Measurements from ENCODE around the gene DPCD.

Gene DPCD

DNA sequence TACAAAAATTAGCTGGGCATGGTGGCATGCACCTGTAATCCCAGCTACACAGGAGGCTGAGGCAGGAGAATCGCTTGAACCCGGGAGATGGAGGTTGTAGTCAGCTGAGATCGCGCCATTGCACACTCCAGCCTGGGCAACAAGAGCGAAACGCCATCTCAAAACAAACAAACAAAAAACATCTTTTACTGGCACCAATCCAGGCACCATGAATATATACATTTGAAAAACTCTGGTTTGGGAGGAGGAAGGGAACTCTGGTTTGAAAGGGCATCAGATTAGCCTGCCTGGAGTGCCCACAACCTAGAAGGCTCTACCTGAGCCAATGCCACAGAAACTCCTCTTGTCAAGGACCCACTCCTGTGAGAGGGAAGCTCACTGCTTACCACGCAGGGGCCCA, 16.0 kb upstream of the DPCD start:
- no peak for DNase-seq (ENCODE audit: low spot score)
- Histone ChIP-seq H3K4me3 (ENCODE audit: low read length in 2 of 2) (no peak overlapping the region), H3K79me1 (ENCODE audit: low read depth, low read length) (no peaks in the 10 kb centered on the region), H3K23ac (ENCODE audit: low read depth, low read length, poor library complexity) (no peak overlapping the region), H3K27ac (replicated peaks; ENCODE audit: low read length) (no peak overlapping the region), H3K9ac (ENCODE audit: low read depth, low read length, poor library complexity) (no peak overlapping the region), H2AFZ (ENCODE audit: low read length) (no peak overlapping the region), H3K18ac (ENCODE audit: low read length) (no peak overlapping the region), H3K36me3 (replicated peaks in 1 of 2; ENCODE audit: control insufficient read depth in 2 of 2, insufficient read depth in 2 of 2, low read length in 2 of 2) (peaks cover 2 to 4% of the 10 kb centered on the region in 2 donors), H2BK12ac (ENCODE audit: low read length) (no peak overlapping the region), H4K8ac (ENCODE audit: low read depth, low read length) (no peak overlapping the region), H2AK5ac (ENCODE audit: low read depth, low read length) (no peak overlapping the region), H3K4me1 (ENCODE audit: control insufficient read depth in 2 of 2, insufficient read depth in 1 of 2, low read depth in 1 of 2, low read length in 2 of 2) (peaks cover 8 to 14% of the 10 kb centered on the region in 2 donors), H3K4ac (ENCODE audit: low read length) (no peak overlapping the region), H2BK120ac (ENCODE audit: low read depth, low read length) (no peak overlapping the region), H2BK15ac (ENCODE audit: low read length) (no peak overlapping the region), H4K91ac (ENCODE audit: low read depth, low read length, poor library complexity) (no peak overlapping the region), H3K4me2 (ENCODE audit: insufficient read depth, low read length, poor library complexity, severe bottlenecking) (no peak overlapping the region), H3K14ac (ENCODE audit: low read length) (no peak overlapping the region), H2BK5ac (ENCODE audit: low read length) (no peak overlapping the region), H3K9me3 (replicated peaks in 1 of 2; ENCODE audit: control insufficient read depth in 2 of 2, insufficient read depth in 1 of 2, low read depth in 1 of 2, low read length in 2 of 2) (peaks cover 3 to 7% of the 10 kb centered on the region in 2 donors), H3K27me3 (ENCODE audit: control insufficient read depth in 3 of 3, insufficient read depth in 3 of 3, low read depth in 1 of 3, low read length in 3 of 3) (peaks cover 0 to 52% (median 38%) of the 10 kb centered on the region in 3 experiments)
- whole genome bisulfite sequencing, 2 donors (ENCODE audit: extremely low coverage in 2 of 2, insufficient read length in 2 of 2, insufficient replicate concordance in 1 of 2): no CpG with 5 or more reads among the region's 7 CpGs

DNA sequence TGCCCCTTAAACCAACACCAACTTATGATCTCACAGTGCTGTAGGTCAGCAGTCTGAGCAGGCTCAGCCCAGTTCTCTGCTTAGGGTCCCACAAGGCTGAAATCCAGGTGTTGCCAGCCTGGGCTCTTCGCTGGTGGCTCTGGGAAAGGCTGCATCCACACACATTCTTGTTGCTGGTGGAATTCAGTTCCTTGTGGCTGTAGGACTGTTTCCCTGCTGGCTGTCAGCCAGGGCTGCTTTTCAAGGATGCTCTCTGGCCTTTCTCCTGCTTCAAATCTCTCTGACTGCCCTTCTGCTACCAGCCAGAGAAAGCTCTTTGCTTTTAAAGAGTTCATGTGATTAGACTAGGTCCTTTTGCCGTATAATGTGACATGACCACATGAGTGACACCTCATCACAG, 15.3 kb upstream of the DPCD start:
- H2BK15ac ChIP-seq (ENCODE audit: low read length): no peak overlapping the region
- no peak overlapping the region for H4K8ac ChIP-seq (ENCODE audit: low read depth, low read length)
- no peak for DNase-seq (ENCODE audit: low spot score)
- H3K9ac ChIP-seq (ENCODE audit: low read depth, low read length, poor library complexity): no peak overlapping the region
- peaks cover 8 to 14% of the 10 kb centered on the region in 2 donors for H3K4me1 ChIP-seq (ENCODE audit: control insufficient read depth in 2 of 2, insufficient read depth in 1 of 2, low read depth in 1 of 2, low read length in 2 of 2)
- H3K18ac ChIP-seq (ENCODE audit: low read length): no peak overlapping the region
- H2BK120ac ChIP-seq (ENCODE audit: low read depth, low read length): no peak overlapping the region
- H3K14ac ChIP-seq (ENCODE audit: low read length): no peak overlapping the region
- H3K36me3 ChIP-seq (replicated peaks in 1 of 2; ENCODE audit: control insufficient read depth in 2 of 2, insufficient read depth in 2 of 2, low read length in 2 of 2): peaks cover 3 to 4% of the 10 kb centered on the region in 2 donors
- no CpG with 5 or more reads among the region's 2 CpGs for WGBS, 2 donors (ENCODE audit: extremely low coverage in 2 of 2, insufficient read length in 2 of 2, insufficient replicate concordance in 1 of 2)
- H3K4ac ChIP-seq (ENCODE audit: low read length): no peak overlapping the region
- H2BK5ac ChIP-seq (ENCODE audit: low read length): no peak overlapping the region
- H3K4me3 ChIP-seq (ENCODE audit: low read length in 2 of 2): no peak overlapping the region
- H3K27ac ChIP-seq (replicated peaks; ENCODE audit: low read length): no peak overlapping the region
- no peaks in the 10 kb centered on the region for H3K79me1 ChIP-seq (ENCODE audit: low read depth, low read length)
- H2AFZ ChIP-seq (ENCODE audit: low read length): no peak overlapping the region
- H2BK12ac ChIP-seq (ENCODE audit: low read length): no peak overlapping the region
- no peak overlapping the region for H3K4me2 ChIP-seq (ENCODE audit: insufficient read depth, low read length, poor library complexity, severe bottlenecking)
- peaks cover 3 to 7% of the 10 kb centered on the region in 2 donors for H3K9me3 ChIP-seq (replicated peaks in 1 of 2; ENCODE audit: control insufficient read depth in 2 of 2, insufficient read depth in 1 of 2, low read depth in 1 of 2, low read length in 2 of 2)
- peaks cover 0 to 45% (median 34%) of the 10 kb centered on the region in 3 experiments for H3K27me3 ChIP-seq (ENCODE audit: control insufficient read depth in 3 of 3, insufficient read depth in 3 of 3, low read depth in 1 of 3, low read length in 3 of 3)
- no peak overlapping the region for H4K91ac ChIP-seq (ENCODE audit: low read depth, low read length, poor library complexity)
- no peak overlapping the region for H2AK5ac ChIP-seq (ENCODE audit: low read depth, low read length)
- no peak overlapping the region for H3K23ac ChIP-seq (ENCODE audit: low read depth, low read length, poor library complexity)

DNA sequence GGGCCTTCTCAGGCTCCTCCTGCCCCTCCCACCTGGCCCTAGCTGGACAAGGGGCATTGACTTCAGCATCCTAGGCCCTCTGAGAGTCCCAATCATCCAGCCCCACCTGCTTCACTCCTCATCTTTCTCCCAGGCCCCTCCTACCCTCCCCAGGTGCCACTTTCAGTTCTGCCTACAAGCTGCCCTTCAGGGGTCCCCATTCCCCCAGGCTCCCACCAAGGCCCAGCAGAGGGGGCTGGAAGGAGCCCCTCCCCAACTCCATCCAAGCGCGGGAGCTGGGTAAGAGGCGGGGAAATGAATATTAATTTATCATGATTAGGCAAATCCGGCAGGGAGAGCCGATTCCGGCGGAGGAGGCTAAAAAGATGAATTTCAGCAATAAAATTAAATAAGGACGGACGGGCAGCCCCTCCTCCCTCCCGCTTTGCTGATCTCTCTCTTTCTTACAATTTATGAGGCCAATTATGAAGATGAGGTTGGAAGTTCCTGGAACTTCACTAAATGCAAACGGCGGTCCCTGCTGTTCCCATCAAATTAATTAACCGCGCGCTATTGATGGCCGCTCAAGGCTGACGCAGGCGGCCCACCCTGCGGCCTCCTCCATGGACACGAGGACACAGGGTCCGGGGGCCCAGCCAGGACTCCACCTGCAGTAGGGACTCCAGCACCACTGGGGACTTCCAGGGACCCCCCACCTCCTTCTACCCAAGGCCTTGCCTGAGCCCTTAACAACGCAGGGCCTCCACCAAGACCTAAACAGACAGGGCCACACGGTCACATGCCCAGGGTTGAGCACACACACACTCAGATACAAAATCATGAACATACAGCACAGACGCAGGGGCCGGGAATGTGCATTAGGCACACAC, 14.0 kb upstream of the DPCD start:
- H3K79me1 ChIP-seq (ENCODE audit: low read depth, low read length): no peaks in the 10 kb centered on the region
- H3K9ac ChIP-seq (ENCODE audit: low read depth, low read length, poor library complexity): peak overlapping the region; percentile 50
- peak overlapping the region; percentile 93 for H4K8ac ChIP-seq (ENCODE audit: low read depth, low read length)
- H2BK12ac ChIP-seq (ENCODE audit: low read length): no peak overlapping the region
- no peak overlapping the region for H4K91ac ChIP-seq (ENCODE audit: low read depth, low read length, poor library complexity)
- peaks cover 0 to 32% (median 23%) of the 10 kb centered on the region in 3 experiments for H3K27me3 ChIP-seq (ENCODE audit: control insufficient read depth in 3 of 3, insufficient read depth in 3 of 3, low read depth in 1 of 3, low read length in 3 of 3)
- H3K9me3 ChIP-seq (replicated peaks in 1 of 2; ENCODE audit: control insufficient read depth in 2 of 2, insufficient read depth in 1 of 2, low read depth in 1 of 2, low read length in 2 of 2): peaks cover 3 to 7% of the 10 kb centered on the region in 2 donors
- peak overlapping the region; percentile 39 for H3K18ac ChIP-seq (ENCODE audit: low read length)
- no peak for DNase-seq (ENCODE audit: low spot score)
- no peak overlapping the region for H2BK120ac ChIP-seq (ENCODE audit: low read depth, low read length)
- peak overlapping the region; percentile 80 for H3K23ac ChIP-seq (ENCODE audit: low read depth, low read length, poor library complexity)
- no peak overlapping the region for H2BK5ac ChIP-seq (ENCODE audit: low read length)
- peak overlapping the region; percentile 50 for H3K14ac ChIP-seq (ENCODE audit: low read length)
- no peak overlapping the region for H3K4me2 ChIP-seq (ENCODE audit: insufficient read depth, low read length, poor library complexity, severe bottlenecking)
- no peak overlapping the region for H3K4ac ChIP-seq (ENCODE audit: low read length)
- peaks cover 8 to 16% of the 10 kb centered on the region in 2 donors for H3K36me3 ChIP-seq (replicated peaks in 1 of 2; ENCODE audit: control insufficient read depth in 2 of 2, insufficient read depth in 2 of 2, low read length in 2 of 2)
- peak overlapping the region; percentile 60 for H2AK5ac ChIP-seq (ENCODE audit: low read depth, low read length)
- no peak overlapping the region for H2BK15ac ChIP-seq (ENCODE audit: low read length)
- WGBS, 2 donors (ENCODE audit: extremely low coverage in 2 of 2, insufficient read length in 2 of 2, insufficient replicate concordance in 1 of 2): no CpG with 5 or more reads among the region's 25 CpGs
- H2AFZ ChIP-seq (ENCODE audit: low read length): no peak overlapping the region
- no peak overlapping the region for H3K4me3 ChIP-seq (ENCODE audit: low read length in 2 of 2)
- H3K4me1 ChIP-seq (ENCODE audit: control insufficient read depth in 2 of 2, insufficient read depth in 1 of 2, low read depth in 1 of 2, low read length in 2 of 2): peaks cover 8 to 13% of the 10 kb centered on the region in 2 donors
- H3K27ac ChIP-seq (replicated peaks; ENCODE audit: low read length): no peak overlapping the region

DNA sequence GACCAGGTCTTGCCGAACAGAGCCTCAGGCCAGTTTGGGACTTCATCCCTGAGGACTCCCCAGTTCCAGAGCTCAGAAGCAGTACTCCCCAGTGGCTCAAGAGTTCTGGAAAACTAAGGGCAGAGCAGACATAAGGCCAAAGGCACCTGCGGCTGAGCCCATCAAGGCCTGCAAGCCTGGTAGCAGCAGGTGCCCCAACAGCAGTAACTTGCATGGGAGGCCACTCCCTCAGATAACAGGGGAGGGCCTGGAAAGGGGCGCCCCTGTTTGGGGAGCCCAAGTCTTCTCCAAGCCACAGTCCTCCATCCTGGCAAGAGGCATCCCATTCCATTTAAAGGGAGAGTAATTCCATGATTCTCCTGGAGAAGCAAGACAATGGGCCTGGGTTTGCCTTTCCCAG, 13.0 kb upstream of the DPCD start:
- Histone ChIP-seq H3K4me1 (ENCODE audit: control insufficient read depth in 2 of 2, insufficient read depth in 1 of 2, low read depth in 1 of 2, low read length in 2 of 2) (peaks cover 6 to 8% of the 10 kb centered on the region in 2 donors), H4K8ac (ENCODE audit: low read depth, low read length) (no peak overlapping the region), H3K27ac (replicated peaks; ENCODE audit: low read length) (no peak overlapping the region), H3K36me3 (replicated peaks in 1 of 2; ENCODE audit: control insufficient read depth in 2 of 2, insufficient read depth in 2 of 2, low read length in 2 of 2) (peaks cover 17 to 26% of the 10 kb centered on the region in 2 donors), H2BK5ac (ENCODE audit: low read length) (no peak overlapping the region), H2AK5ac (ENCODE audit: low read depth, low read length) (peak overlapping the region; percentile 20), H3K4me3 (ENCODE audit: low read length in 2 of 2) (no peak overlapping the region), H3K9ac (ENCODE audit: low read depth, low read length, poor library complexity) (no peak overlapping the region), H2BK15ac (ENCODE audit: low read length) (no peak overlapping the region), H3K18ac (ENCODE audit: low read length) (no peak overlapping the region), H3K27me3 (ENCODE audit: control insufficient read depth in 3 of 3, insufficient read depth in 3 of 3, low read depth in 1 of 3, low read length in 3 of 3) (peaks cover 0 to 22% (median 14%) of the 10 kb centered on the region in 3 experiments), H3K14ac (ENCODE audit: low read length) (no peak overlapping the region), H3K9me3 (replicated peaks in 1 of 2; ENCODE audit: control insufficient read depth in 2 of 2, insufficient read depth in 1 of 2, low read depth in 1 of 2, low read length in 2 of 2) (peaks cover 3 to 7% of the 10 kb centered on the region in 2 donors), H2AFZ (ENCODE audit: low read length) (no peak overlapping the region), H3K4me2 (ENCODE audit: insufficient read depth, low read length, poor library complexity, severe bottlenecking) (no peak overlapping the region), H2BK120ac (ENCODE audit: low read depth, low read length) (no peak overlapping the region), H3K4ac (ENCODE audit: low read length) (no peak overlapping the region), H3K79me1 (ENCODE audit: low read depth, low read length) (no peaks in the 10 kb centered on the region), H4K91ac (ENCODE audit: low read depth, low read length, poor library complexity) (no peak overlapping the region), H2BK12ac (ENCODE audit: low read length) (no peak overlapping the region), H3K23ac (ENCODE audit: low read depth, low read length, poor library complexity) (peak overlapping the region; percentile 80)
- no peak for DNase-seq (ENCODE audit: low spot score)
- WGBS, 2 donors (ENCODE audit: extremely low coverage in 2 of 2, insufficient read length in 2 of 2, insufficient replicate concordance in 1 of 2): no CpG with 5 or more reads among the region's 3 CpGs
